Measurements from ENCODE around the gene BANF1.
"Not testable (repeated sequence)": the region's sequence is repeated elsewhere in the genome, so short reads cannot be mapped to it uniquely, and the experiment has no call there.

Gene BANF1

GRCh38 chr11:65978391-65979238, 23.7 kb upstream of the BANF1 start:
- no peak for DNase-seq

GRCh38 chr11:65979261-65979759, 23.0 kb upstream of the BANF1 start:
- no peak for DNase-seq

GRCh38 chr11:65981101-65981740, 21.1 kb upstream of the BANF1 start:
- no peak for DNase-seq

- no peak for DNase-seq
Observed at GRCh38 chr11:65981972-65982823, 20.1 kb upstream of the BANF1 start.

- DNase-seq: no peak
Observed at GRCh38 chr11:65982824-65983588, 19.3 kb upstream of the BANF1 start.

- no peak for DNase-seq
Observed at GRCh38 chr11:65983589-65983987, 18.7 kb upstream of the BANF1 start.

- no peak for DNase-seq
Observed at GRCh38 chr11:65987336-65987735, 15.0 kb upstream of the BANF1 start.

- peak; percentile 80 for DNase-seq
Observed at GRCh38 chr11:65988791-65989592, 13.3 kb upstream of the BANF1 start.

- no peak for DNase-seq
Observed at GRCh38 chr11:65992056-65992455, 10.2 kb upstream of the BANF1 start.

GRCh38 chr11:65997286-65997685, 5.0 kb upstream of the BANF1 start:
- DNase-seq: no peak

- peak; percentile 70 for DNase-seq
Observed at GRCh38 chr11:66002648-66003225, 434 bp downstream of the BANF1 start.

GRCh38 chr11:66003291-66003690, 988 bp downstream of the BANF1 start:
- DNase-seq: no peak

GRCh38 chr11:66004186-66004585, 1.9 kb downstream of the BANF1 start:
- no peak for DNase-seq

- no peak for DNase-seq
Observed at GRCh38 chr11:66006134-66006890, 4.0 kb downstream of the BANF1 start.

GRCh38 chr11:66006891-66007176, 4.5 kb downstream of the BANF1 start:
- DNase-seq: no peak

GRCh38 chr11:66007201-66007634, 4.9 kb downstream of the BANF1 start:
- no peak for DNase-seq

GRCh38 chr11:66008095-66008467, 5.8 kb downstream of the BANF1 start:
- no peak for DNase-seq

GRCh38 chr11:66008468-66009101, 6.3 kb downstream of the BANF1 start:
- DNase-seq: no peak

- not testable (repeated sequence) for DNase-seq
Observed at GRCh38 chr11:66010036-66010435, 7.7 kb downstream of the BANF1 start.

GRCh38 chr11:66011239-66011784, 9.0 kb downstream of the BANF1 start:
- no peak for DNase-seq
